Fibroblast of lung (primary cell): Measurements from ENCODE around the gene ANKRD13B.

Experiments
- EZH2 ChIP-seq: IDR thresholded peaks from 2 replicates; pipeline ENCODE4 v1.5.1; 2012; ENCODE audit warnings: low read length, control low read depth, mild to moderate bottlenecking; ENCODE audit errors: missing control alignments
- TF ChIP-seq, protein P1 (sequence below), 2 donors: IDR thresholded peaks in 1 of 2; conservative IDR thresholded peaks in 1 of 2; 1 replicate in 1 of 2; 2 replicates in 1 of 2; pipeline ENCODE4 v1.5.1; 2011 to 2012; ENCODE audit warnings: low read length in 2 of 2, control low read depth in 1 of 2, inconsistent platforms in 1 of 2, low read depth in 1 of 2, mild to moderate bottlenecking in 1 of 2

- TF ChIP-seq, protein P1, sequence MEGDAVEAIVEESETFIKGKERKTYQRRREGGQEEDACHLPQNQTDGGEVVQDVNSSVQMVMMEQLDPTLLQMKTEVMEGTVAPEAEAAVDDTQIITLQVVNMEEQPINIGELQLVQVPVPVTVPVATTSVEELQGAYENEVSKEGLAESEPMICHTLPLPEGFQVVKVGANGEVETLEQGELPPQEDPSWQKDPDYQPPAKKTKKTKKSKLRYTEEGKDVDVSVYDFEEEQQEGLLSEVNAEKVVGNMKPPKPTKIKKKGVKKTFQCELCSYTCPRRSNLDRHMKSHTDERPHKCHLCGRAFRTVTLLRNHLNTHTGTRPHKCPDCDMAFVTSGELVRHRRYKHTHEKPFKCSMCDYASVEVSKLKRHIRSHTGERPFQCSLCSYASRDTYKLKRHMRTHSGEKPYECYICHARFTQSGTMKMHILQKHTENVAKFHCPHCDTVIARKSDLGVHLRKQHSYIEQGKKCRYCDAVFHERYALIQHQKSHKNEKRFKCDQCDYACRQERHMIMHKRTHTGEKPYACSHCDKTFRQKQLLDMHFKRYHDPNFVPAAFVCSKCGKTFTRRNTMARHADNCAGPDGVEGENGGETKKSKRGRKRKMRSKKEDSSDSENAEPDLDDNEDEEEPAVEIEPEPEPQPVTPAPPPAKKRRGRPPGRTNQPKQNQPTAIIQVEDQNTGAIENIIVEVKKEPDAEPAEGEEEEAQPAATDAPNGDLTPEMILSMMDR (conservative IDR thresholded peaks at IDR 0.05 in 1 of 2, IDR thresholded peaks at IDR 0.05 in 1 of 2; ENCODE audit: low read depth in 1 of 2, low read length in 2 of 2) = no peak
- no peak for TF ChIP-seq EZH2
These were observed 36.9 kb downstream of the ANKRD13B start for GRCh38 chr17:29629839-29630238.
